A549 (cell line): ENCODE measurements around the gene ZSWIM3.

Source experiments
- BHLHE40 ChIP-seq: IDR thresholded peaks from 2 replicates; pipeline ENCODE4 v1.6.1; 2012; ENCODE audit warnings: low read depth, low read length, inconsistent platforms
- CEBPB ChIP-seq, 2 experiments: fragments of >200 bp in 1 of 2; sonication (Bioruptor Twin) in 1 of 2; formaldehyde crosslinking in 1 of 2; IDR thresholded peaks; 2 replicates each; pipeline ENCODE4 v1.6.1; 2012 to 2016
- EP300 ChIP-seq, 2 experiments: fragments of >200 bp; sonication (Bioruptor Twin); formaldehyde crosslinking; IDR thresholded peaks; 2 replicates in 1 of 2; 3 replicates in 1 of 2; pipeline ENCODE4 v1.6.1; 2016 to 2017
- HDAC2 ChIP-seq: fragments of 200-600 bp; sonication (generic); IDR thresholded peaks from 2 replicates; pipeline ENCODE4 v1.6.1; 2016
- HOXA7 ChIP-seq: fragments of 250-450 bp; sonication (Bioruptor Pico); IDR thresholded peaks from 2 replicates; pipeline ENCODE4 v1.5.0; 2020; ENCODE audit warnings: mild to moderate bottlenecking, moderate library complexity
- KDM1A ChIP-seq: fragments of 200-600 bp; sonication (generic); IDR thresholded peaks from 2 replicates; pipeline ENCODE4 v1.6.1; 2016; ENCODE audit warnings: low read depth, mild to moderate bottlenecking
- MAX ChIP-seq: IDR thresholded peaks from 2 replicates; pipeline ENCODE4 v1.6.1; 2012
- NR3C1 ChIP-seq: fragments of >200 bp; sonication (Bioruptor Twin); formaldehyde crosslinking; IDR thresholded peaks from 3 replicates; pipeline ENCODE4 v1.6.1; 2017
- POLR2A ChIP-seq: IDR thresholded peaks from 2 replicates; pipeline ENCODE4 v1.6.1; 2012; ENCODE audit warnings: mild to moderate bottlenecking, low read length
- POLR2AphosphoS2 ChIP-seq: conservative IDR thresholded peaks from 2 replicates; pipeline ENCODE4 v1.6.1; 2012; ENCODE audit warnings: low read length, improper control_type of control experiment, inconsistent platforms
- RCOR1 ChIP-seq: fragments of 150-350 bp; IDR thresholded peaks from 2 replicates; pipeline ENCODE4 v1.6.1; 2014; ENCODE audit warnings: antibody characterized with exemption, low read length, low read depth
- USF2 ChIP-seq: fragments of 450-650 bp; IDR thresholded peaks from 2 replicates; pipeline ENCODE4 v1.6.1; 2014; ENCODE audit warnings: antibody characterized with exemption
- TF ChIP-seq, protein P1 (sequence below): fragments of >200 bp; sonication (Bioruptor Twin); formaldehyde crosslinking; IDR thresholded peaks from 3 replicates; pipeline ENCODE4 v1.5.1; 2016
- TF ChIP-seq, protein P2 (sequence below): fragments of >200 bp; sonication (Bioruptor Twin); formaldehyde crosslinking; IDR thresholded peaks from 3 replicates; pipeline ENCODE4 v1.6.1; 2016

DNA sequence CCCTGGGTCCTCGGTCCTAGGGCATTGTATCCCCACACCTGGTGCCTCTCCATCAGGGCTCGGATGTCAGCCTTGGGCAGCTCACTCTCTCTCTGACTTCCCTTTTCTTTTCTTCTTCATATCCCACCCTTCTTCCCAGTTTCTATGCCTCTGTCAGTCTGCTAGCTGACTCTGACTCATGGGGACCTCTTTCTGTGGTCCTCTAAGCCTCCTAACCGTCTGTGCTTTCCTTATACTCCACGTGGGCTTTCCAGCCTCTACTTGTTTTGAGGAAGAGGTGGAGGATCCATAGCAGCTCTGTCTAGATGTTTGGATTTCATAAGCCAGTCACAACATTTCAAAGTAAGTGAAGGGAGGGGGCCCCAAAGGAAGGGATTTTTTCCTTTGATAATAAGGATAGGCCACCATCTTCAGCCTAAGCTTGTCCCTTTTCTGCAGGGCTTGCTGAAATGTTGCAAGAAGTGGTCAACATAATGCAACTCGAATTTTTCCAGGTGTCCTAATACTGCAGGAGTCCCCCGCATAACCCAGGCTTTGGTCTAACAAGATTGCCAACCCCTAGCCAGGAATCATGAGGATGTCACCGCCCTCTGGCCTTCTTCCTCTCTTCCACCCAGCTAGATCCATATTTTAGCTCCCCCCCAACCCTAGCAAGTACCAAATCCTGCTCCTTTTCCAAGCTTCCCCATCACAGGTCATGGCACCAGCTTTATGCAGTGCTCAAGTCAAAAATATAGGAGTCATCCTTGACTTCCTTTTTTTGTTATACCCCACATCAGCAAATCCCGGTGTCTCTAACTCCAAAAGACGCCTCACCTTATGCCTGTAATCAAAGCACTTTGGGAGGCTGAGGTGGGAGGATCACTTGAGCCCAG, 63.3 kb downstream of the ZSWIM3 start:
- TF ChIP-seq POLR2A: no peak
- no peak for TF ChIP-seq KDM1A
- TF ChIP-seq, protein P1, sequence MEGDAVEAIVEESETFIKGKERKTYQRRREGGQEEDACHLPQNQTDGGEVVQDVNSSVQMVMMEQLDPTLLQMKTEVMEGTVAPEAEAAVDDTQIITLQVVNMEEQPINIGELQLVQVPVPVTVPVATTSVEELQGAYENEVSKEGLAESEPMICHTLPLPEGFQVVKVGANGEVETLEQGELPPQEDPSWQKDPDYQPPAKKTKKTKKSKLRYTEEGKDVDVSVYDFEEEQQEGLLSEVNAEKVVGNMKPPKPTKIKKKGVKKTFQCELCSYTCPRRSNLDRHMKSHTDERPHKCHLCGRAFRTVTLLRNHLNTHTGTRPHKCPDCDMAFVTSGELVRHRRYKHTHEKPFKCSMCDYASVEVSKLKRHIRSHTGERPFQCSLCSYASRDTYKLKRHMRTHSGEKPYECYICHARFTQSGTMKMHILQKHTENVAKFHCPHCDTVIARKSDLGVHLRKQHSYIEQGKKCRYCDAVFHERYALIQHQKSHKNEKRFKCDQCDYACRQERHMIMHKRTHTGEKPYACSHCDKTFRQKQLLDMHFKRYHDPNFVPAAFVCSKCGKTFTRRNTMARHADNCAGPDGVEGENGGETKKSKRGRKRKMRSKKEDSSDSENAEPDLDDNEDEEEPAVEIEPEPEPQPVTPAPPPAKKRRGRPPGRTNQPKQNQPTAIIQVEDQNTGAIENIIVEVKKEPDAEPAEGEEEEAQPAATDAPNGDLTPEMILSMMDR: no peak
- TF ChIP-seq HOXA7: no peak
- no peak for TF ChIP-seq EP300 (IDR thresholded peaks at IDR 0.05)
- TF ChIP-seq HDAC2: no peak
- TF ChIP-seq NR3C1: no peak
- TF ChIP-seq CEBPB (IDR thresholded peaks at IDR 0.05): no peak
- TF ChIP-seq MAX: no peak
- TF ChIP-seq POLR2AphosphoS2: no peak
- TF ChIP-seq, protein P2, sequence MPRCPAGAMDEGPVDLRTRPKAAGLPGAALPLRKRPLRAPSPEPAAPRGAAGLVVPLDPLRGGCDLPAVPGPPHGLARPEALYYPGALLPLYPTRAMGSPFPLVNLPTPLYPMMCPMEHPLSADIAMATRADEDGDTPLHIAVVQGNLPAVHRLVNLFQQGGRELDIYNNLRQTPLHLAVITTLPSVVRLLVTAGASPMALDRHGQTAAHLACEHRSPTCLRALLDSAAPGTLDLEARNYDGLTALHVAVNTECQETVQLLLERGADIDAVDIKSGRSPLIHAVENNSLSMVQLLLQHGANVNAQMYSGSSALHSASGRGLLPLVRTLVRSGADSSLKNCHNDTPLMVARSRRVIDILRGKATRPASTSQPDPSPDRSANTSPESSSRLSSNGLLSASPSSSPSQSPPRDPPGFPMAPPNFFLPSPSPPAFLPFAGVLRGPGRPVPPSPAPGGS: no peak
- TF ChIP-seq USF2: no peak
- TF ChIP-seq RCOR1: no peak
- no peak for TF ChIP-seq BHLHE40
